Right lobe of liver (tissue), 6 donors: ENCODE data around the gene NSF. TPM values are rescaled to one million over a fixed set of nuclear protein-coding genes. Genes with fewer than 3 reads are reported as not detected.

Experiments used
- ATAC-seq, 4 donors: fragments of 200-7000 bp; cut with Tn5 transposase; one replicate each; pipeline ENCODE4 v1.9.1; 2020; ENCODE audit warnings: mild to moderate bottlenecking in 4 of 4, moderate library complexity in 4 of 4
- DNase-seq, 3 donors: peaks; one replicate each; pipeline ENCODE4 v3.0.0-alpha.2; 2020
- H3K27ac ChIP-seq, 3 donors: fragments of 200-600 bp; one replicate each; pipeline ENCODE4 v1.8.0; 2022
- H3K27me3 ChIP-seq, 2 donors: fragments of 200-600 bp; one replicate each; pipeline ENCODE4 v1.8.0; 2022
- H3K36me3 ChIP-seq, 4 donors: fragments of 200-600 bp; sonication (generic) in 1 of 4; one replicate each; pipeline versions ENCODE4 v1.5.1 to v1.8.0; 2017 to 2022; ENCODE audit warnings: control low read depth in 1 of 4
- H3K4me1 ChIP-seq, 4 donors: fragments of 200-600 bp; sonication (generic) in 1 of 4; one replicate each; pipeline versions ENCODE4 v1.5.1 to v1.8.0; 2017 to 2022; ENCODE audit warnings: control low read depth in 1 of 4
- H3K4me3 ChIP-seq, 3 donors: fragments of 200-600 bp; one replicate each; pipeline ENCODE4 v1.8.0; 2022
- H3K9me3 ChIP-seq, 4 donors: fragments of 200-600 bp; sonication (generic) in 1 of 4; one replicate each; pipeline versions ENCODE4 v1.5.1 to v1.8.0; 2017 to 2022; ENCODE audit warnings: control low read depth in 1 of 4
- POLR2A ChIP-seq: fragments of 450-650 bp; IDR thresholded peaks from one replicate; pipeline ENCODE4 v1.6.1; 2017; ENCODE audit warnings: antibody characterized with exemption, mild to moderate bottlenecking
- WGBS: methylation state at CpG from one replicate; pipeline ENCODE4 v1.1.6; 2018; ENCODE audit warnings: low coverage, low lambda C conversion rate; ENCODE audit not compliant: insufficient coverage; ENCODE audit errors: missing lambda C conversion rate; 5-methylcytosine and 5-hydroxymethylcytosine counted together
- intact Hi-C, 2 donors: fragments of 100-400 bp; cut with DNase I; formaldehyde crosslinking; loops; one replicate each; pipeline versions ENCODE4 v1.11.2 to v1.14.1; 2022
- total RNA-seq, 6 experiments: library from RNA; depleted of rRNA in 2 of 6; stranded (reverse); fragments of >200 nt in 2 of 6; fragmentation: NEBNext Ultra II Directional in 3 of 6; extraction: Animal tissue kit (Norgen Biotek cat#: 25700) in 3 of 6; gene quantifications; one replicate each; pipeline versions ENCODE4 v1.1.0 to v1.2.4, GENCODE V29; 2016 to 2023
- TF ChIP-seq, protein P1 (sequence below), 4 donors: fragments of 200-600 bp in 3 of 4; fragments of 450-650 bp in 1 of 4; IDR thresholded peaks; one replicate each; pipeline versions ENCODE4 v1.5.1 to v1.8.0; 2016 to 2022; ENCODE audit warnings: antibody characterized with exemption in 4 of 4, mild to moderate bottlenecking in 2 of 4
- donor health status: DM: no; HTN: yes; CAD: no.
- donor health status: DM: no; HTN: no; CAD: no.
- donor health status: DM: no; HTN: no; CAD: no.
- donor health status: DM: no; HTN: yes; CAD: no.
- donor health status: DM: no; HTN: yes; CAD: no.

NSF gene
- total RNA-seq, 6 experiments from 2014 or later = 16.3 to 27.7 (median 20.8) TPM

DNA sequence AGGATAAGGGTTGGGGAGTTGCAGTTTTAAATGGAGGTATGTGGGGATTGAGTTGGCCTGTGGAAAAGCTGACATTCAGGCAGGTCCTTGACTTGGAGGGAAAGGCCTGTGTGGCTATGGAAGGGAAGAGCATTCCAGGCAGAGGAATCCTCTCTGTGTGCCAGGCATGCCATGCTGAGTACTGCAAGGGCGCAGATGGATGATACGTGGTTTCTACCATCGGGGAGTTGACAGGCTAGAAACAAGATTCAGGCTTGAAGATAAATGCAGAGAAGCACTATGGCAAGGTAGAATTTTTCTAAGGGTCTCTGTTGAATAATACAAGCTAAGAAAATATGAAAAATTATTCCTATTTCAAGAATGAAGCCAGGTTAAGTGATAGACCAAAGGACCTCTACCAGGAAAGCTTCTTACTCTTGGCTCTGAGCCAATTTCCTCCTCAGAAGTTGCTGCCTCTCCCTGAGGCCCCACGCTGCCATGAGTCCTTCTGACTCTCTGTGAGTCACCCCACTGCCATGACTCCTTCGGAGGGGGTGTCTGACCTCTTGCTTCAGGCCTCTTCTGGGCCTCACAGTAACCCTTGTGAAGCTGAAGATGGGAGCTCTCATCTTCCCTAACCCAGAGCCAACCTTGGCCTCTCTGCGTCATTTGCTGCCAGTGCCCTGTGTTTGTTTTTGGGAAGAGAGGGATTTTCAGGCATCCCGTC is 152.2 kb downstream of the NSF start:
- Histone ChIP-seq H3K4me3 (no peak overlapping the region), H3K27ac (no peak overlapping the region), H3K27me3 (no peaks in the 10 kb centered on the region), H3K36me3 (peaks cover 0 to 1% (median 0%) of the 10 kb centered on the region in 4 donors), H3K4me1 (no peaks in the 10 kb centered on the region), H3K9me3 (no peaks in the 10 kb centered on the region)
- ATAC-seq = no peak
- 78% methylated on average over 6 of the region's 7 CpGs for WGBS
- DNase-seq = no peak
- TF ChIP-seq, protein P1, sequence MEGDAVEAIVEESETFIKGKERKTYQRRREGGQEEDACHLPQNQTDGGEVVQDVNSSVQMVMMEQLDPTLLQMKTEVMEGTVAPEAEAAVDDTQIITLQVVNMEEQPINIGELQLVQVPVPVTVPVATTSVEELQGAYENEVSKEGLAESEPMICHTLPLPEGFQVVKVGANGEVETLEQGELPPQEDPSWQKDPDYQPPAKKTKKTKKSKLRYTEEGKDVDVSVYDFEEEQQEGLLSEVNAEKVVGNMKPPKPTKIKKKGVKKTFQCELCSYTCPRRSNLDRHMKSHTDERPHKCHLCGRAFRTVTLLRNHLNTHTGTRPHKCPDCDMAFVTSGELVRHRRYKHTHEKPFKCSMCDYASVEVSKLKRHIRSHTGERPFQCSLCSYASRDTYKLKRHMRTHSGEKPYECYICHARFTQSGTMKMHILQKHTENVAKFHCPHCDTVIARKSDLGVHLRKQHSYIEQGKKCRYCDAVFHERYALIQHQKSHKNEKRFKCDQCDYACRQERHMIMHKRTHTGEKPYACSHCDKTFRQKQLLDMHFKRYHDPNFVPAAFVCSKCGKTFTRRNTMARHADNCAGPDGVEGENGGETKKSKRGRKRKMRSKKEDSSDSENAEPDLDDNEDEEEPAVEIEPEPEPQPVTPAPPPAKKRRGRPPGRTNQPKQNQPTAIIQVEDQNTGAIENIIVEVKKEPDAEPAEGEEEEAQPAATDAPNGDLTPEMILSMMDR (IDR thresholded peaks at IDR 0.05) = no peak
- TF ChIP-seq POLR2A = no peak
- intact Hi-C loops = no loop called here

DNA sequence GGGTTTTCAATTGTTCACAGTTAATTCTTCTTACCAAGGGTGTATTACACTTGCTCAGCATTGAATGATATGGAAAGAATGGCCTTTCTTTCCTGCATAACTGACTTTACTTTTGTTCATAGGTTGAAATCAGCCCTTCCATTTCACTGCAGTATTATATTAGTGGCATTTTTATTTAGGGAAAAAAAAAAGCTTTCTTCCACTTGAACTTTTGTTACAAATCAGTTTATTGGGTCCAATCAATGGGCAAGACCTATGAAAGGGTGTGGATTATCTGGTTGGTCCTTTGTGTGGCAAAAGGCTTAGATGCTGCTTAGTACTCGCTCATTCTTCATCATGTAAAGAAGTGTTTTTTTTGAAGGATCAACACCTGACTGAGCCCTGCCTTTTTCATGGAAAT is 154.0 kb downstream of the NSF start:
- intact Hi-C loops = no loop called here
- ATAC-seq = no peak
- Histone ChIP-seq H3K9me3 (no peaks in the 10 kb centered on the region), H3K36me3 (peaks cover 0 to 1% (median 0%) of the 10 kb centered on the region in 4 donors), H3K4me1 (no peaks in the 10 kb centered on the region), H3K27ac (no peak overlapping the region), H3K27me3 (no peaks in the 10 kb centered on the region), H3K4me3 (no peak overlapping the region)
- DNase-seq = no peak
- WGBS = 100% methylated on average over 1 of the region's 1 CpG
- no peak for TF ChIP-seq POLR2A
- TF ChIP-seq, protein P1 (IDR thresholded peaks at IDR 0.05) = no peak

DNA sequence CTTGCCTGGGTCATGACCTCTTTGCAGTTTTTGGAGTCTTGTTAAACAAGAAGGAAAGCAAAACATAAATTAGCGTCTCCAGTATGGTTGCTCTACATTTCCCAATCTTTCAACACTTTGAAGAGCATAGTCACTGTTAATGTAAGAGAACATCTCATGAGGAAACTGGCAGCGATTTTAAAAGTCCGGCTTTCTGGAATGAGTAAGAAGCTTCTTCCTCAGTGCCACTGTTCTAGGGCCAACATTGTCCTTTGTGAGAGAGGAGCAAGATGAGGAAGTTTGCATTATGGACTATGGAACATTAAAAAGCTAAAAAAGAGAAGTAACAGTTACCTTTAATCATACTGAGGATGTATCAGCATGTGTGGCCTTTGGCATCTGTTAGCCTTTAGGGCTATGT is 154.9 kb downstream of the NSF start:
- DNase-seq (no peak), ATAC-seq (no peak)
- Histone ChIP-seq H3K9me3 (no peaks in the 10 kb centered on the region), H3K4me1 (no peaks in the 10 kb centered on the region), H3K36me3 (no peaks in the 10 kb centered on the region), H3K4me3 (no peak overlapping the region), H3K27me3 (no peaks in the 10 kb centered on the region), H3K27ac (no peak overlapping the region)
- intact Hi-C loops = no loop called here
- 90% methylated on average over 3 of the region's 3 CpGs for WGBS
- TF ChIP-seq POLR2A = no peak
- TF ChIP-seq, protein P1 (IDR thresholded peaks at IDR 0.05) = no peak

DNA sequence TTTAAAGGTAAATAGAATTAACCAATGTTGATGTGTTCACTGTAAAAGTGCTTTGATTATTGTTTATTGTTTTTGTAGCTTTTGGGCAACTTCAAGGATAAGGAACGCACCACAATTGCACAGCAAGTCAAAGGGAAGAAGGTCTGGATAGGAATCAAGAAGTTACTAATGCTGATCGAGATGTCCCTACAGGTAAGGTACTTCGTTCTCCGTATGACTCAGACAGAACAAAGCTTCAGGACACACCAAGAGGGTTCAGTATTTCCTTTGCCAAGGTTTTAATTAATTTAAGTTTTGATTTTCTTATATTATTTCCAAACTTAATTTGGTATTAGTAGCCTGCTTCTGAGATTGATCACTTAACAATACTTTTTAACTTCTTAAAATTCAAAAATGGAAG is 161.0 kb downstream of the NSF start:
- Histone ChIP-seq H3K4me3 (no peak overlapping the region), H3K4me1 (no peaks in the 10 kb centered on the region), H3K9me3 (no peaks in the 10 kb centered on the region), H3K27me3 (no peaks in the 10 kb centered on the region), H3K27ac (no peak overlapping the region), H3K36me3 (peaks cover 0 to 23% (median 0%) of the 10 kb centered on the region in 4 donors)
- TF ChIP-seq, protein P1 (IDR thresholded peaks at IDR 0.05) = no peak
- TF ChIP-seq POLR2A = no peak
- intact Hi-C loops = no loop called here
- ATAC-seq = no peak
- DNase-seq = no peak
- 95% methylated on average over 3 of the region's 4 CpGs for WGBS
